ENCODE measurements around the gene BRF1. TPM values are rescaled to one million over a fixed set of nuclear protein-coding genes. Genes with fewer than 3 reads are reported as not detected.
A peak's percentile ranks its signal among the peaks of the same experiment; 100 is the strongest.
"Not testable (repeated sequence)": the region's sequence is repeated elsewhere in the genome, so short reads cannot be mapped to it uniquely, and the experiment has no call there.

BRF1 gene
- total and polyA plus RNA-seq, 9 donors: 20.4 to 47.3 (median 37.1) TPM

DNA sequence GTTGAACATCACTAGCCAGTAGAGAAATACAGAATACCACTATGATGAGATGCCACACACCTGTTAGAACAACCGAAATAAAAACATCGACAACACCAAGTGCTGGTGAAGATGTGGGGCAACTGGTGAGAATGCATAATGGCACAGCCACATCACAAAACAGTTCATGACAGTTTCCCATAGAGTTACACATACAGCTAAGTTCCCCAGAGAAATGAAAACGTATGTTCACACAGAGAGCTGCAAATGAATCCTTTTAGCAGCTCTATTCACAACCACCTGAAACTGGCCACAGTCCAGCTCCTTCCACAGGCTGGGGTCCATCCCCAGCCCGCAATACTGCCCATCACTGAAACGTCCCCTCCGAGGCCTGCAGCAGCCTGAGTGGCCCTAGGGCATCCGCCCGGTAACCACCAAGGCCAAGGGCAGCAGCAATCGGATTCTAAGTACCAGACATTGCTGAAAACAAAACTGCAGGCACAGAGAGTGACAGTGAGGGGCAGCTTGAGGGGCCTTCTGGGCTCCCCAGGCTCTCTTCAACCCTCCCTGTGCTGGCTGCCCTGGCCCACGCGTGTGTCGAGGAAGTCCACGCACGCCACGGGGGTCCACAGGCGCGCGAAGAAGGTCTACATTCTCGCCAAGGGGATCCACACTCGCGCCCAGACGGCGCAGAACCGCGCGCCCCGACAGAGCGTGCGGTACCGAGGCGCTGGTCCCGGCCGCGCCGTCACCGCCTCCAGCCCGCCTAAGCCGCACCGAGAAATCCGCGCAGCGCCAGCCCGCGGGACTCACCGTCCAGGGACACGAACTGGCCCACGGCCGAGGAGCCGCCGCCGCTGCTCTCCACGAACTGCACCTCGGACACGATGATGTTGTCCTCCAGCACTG lies 903 bp downstream of the BRF1 start:
- no peaks in the 10 kb centered on the region for H3K27me3 ChIP-seq
- peak overlapping the region; percentile 62 for H3K4me3 ChIP-seq
- intact Hi-C loops (cut with DNase I): loop anchor here in 1 of 4 donors (2.0 to 5.0 kb wide), 3 partner anchors 15 to 187 kb away; partner anchors contain the start of genes CRIP1 and PACS2
- no peaks in the 10 kb centered on the region for H3K36me3 ChIP-seq
- DNase-seq: peak in 4 of 5 donors; percentile 34 to 64 (median 37)
- peaks cover 2% of the 10 kb centered on the region for H3K4me1 ChIP-seq (ENCODE audit: insufficient read depth)
- 5 to 12% (median 6%) methylated on average over 22 to 54 of the region's 54 CpGs for WGBS, 3 donors
- H3K27ac ChIP-seq: peak overlapping the region; percentile 63 to 94
- TF ChIP-seq EP300 (IDR thresholded peaks at IDR 0.05) (no peak), POLR2A (IDR thresholded peaks at IDR 0.05) (no peak)
- TF ChIP-seq, protein P1, sequence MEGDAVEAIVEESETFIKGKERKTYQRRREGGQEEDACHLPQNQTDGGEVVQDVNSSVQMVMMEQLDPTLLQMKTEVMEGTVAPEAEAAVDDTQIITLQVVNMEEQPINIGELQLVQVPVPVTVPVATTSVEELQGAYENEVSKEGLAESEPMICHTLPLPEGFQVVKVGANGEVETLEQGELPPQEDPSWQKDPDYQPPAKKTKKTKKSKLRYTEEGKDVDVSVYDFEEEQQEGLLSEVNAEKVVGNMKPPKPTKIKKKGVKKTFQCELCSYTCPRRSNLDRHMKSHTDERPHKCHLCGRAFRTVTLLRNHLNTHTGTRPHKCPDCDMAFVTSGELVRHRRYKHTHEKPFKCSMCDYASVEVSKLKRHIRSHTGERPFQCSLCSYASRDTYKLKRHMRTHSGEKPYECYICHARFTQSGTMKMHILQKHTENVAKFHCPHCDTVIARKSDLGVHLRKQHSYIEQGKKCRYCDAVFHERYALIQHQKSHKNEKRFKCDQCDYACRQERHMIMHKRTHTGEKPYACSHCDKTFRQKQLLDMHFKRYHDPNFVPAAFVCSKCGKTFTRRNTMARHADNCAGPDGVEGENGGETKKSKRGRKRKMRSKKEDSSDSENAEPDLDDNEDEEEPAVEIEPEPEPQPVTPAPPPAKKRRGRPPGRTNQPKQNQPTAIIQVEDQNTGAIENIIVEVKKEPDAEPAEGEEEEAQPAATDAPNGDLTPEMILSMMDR (IDR thresholded peaks at IDR 0.05): no peak
- no peaks in the 10 kb centered on the region for H3K9me3 ChIP-seq

DNA sequence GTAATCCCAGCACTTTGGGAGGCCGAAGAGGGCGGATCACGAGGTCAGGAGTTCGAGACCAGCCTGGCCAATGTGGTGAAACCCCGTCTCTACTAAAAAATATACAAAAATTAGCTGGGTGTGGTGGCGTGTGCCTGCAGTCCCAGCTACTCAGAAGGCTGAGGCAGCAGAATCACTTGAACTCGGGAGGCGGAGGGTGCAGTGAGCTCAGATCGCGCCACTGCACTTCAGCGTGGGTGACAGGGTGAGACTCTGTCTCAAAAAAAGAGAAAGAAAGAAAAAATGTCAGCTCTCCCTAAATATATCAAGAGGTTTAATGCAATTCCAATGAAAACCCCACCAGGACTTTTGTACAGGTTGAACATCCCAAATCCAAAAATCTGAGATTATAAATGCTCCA lies 3.5 kb downstream of the BRF1 start:
- intact Hi-C loops (cut with DNase I); H3K27me3 ChIP-seq; H3K36me3 ChIP-seq; H3K4me3 ChIP-seq; H3K27ac ChIP-seq; H3K9me3 ChIP-seq; DNase-seq: not testable (repeated sequence)
- WGBS, 3 donors: 95 to 98% (median 95%) methylated on average over 11 of the region's 11 CpGs
- peaks cover 10% of the 10 kb centered on the region for H3K4me1 ChIP-seq (ENCODE audit: insufficient read depth)

DNA sequence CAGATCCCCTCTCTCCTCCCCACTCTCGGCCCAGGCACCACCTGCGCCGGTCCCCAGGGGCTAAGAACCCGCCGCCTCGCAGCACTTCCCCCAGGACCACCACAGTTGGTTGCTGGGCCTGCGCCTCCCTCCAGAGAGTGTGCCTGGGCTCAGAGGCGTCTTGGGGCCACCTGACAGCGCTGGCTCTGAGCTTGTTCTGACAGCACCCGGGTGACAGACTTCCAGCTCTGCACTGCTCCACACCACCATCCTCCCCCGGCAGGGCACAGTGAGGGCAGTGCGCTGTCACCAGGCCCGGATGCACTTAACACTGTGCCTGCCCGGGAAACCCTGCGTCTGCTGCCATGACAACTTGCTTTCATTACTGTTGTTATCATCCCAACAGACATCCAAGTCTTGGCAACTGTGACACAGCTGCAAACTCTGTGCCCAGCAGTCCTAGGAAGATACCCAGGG lies 6.6 kb downstream of the BRF1 start:
- peaks cover 12% of the 10 kb centered on the region for H3K4me1 ChIP-seq (ENCODE audit: insufficient read depth)
- intact Hi-C loops (cut with DNase I): no loop called here

DNA sequence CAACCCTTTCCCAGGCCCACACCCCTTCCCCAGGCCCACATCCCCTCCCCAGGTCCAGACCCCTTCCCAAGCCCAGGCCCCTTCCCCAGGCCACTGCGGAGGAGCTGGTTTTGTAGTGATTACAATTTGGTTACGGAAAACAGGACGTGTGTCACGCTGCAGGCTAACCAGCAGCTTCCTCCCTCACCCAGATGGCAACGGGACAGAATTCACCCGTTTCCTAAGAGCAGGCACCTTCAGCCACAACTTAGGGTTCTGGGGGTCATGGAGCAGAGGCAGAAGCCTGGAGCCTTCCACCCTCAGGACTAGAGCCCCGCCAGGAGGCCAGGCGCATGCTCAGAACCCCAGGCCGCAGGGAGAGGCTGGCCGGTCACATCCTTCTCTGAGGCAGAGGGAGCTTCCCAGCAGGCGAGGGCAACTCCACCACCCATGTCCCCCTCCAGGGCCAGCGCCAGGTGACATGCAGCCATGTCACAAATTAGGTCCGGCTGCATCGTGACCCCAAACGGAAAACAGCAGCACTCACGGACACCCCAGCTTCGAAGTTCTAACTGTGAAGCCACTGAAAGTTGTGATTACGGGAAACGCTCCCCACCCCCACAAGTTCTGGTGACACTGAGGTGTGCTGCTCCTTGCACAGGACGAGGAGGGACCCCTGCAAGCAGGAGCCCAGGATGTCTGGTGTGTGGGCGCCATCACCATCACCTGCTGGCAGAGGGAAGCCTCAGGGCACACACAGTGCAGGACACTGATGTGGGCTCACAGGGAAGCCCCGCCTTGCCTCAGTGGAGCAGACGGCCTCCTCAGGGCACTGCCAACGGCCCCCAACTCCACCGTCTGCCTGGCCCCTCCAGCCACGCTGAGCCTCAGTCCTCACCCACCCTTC lies 7.7 kb downstream of the BRF1 start:
- Histone ChIP-seq H3K4me3 (no peak overlapping the region), H3K27me3 (no peaks in the 10 kb centered on the region), H3K36me3 (no peaks in the 10 kb centered on the region), H3K27ac (no peak overlapping the region), H3K9me3 (no peaks in the 10 kb centered on the region), H3K4me1 (ENCODE audit: insufficient read depth) (peaks cover 10% of the 10 kb centered on the region)
- TF ChIP-seq, protein P1 (IDR thresholded peaks at IDR 0.05): no peak
- TF ChIP-seq EP300 (IDR thresholded peaks at IDR 0.05): no peak
- no peak for TF ChIP-seq POLR2A (IDR thresholded peaks at IDR 0.05)
- intact Hi-C loops (cut with DNase I): no loop called here
- 78 to 83% (median 78%) methylated on average over 24 to 26 of the region's 26 CpGs for WGBS, 3 donors
- no peak for DNase-seq

More for the DNA sequence above, 6.6 kb downstream of the BRF1 start:
- DNase-seq: no peak
- Histone ChIP-seq H3K36me3 (no peaks in the 10 kb centered on the region), H3K4me3 (no peak overlapping the region), H3K27ac (no peak overlapping the region), H3K9me3 (no peaks in the 10 kb centered on the region), H3K27me3 (no peaks in the 10 kb centered on the region)
- TF ChIP-seq EP300 (IDR thresholded peaks at IDR 0.05) (no peak), POLR2A (IDR thresholded peaks at IDR 0.05) (no peak)
- TF ChIP-seq, protein P1 (IDR thresholded peaks at IDR 0.05): no peak
- WGBS, 3 donors: 67 to 76% (median 70%) methylated on average over 10 to 15 of the region's 15 CpGs

Measured in ovary (tissue), 9 donors.